Endothelial cell of umbilical vein (primary cell): Measurements from ENCODE around the gene EPB41L2. TPM values are rescaled to one million over a fixed set of nuclear protein-coding genes. Genes with fewer than 3 reads are reported as not detected.

Experiments used
- BruUV-seq: library from RNA; stranded (reverse); fragments of 400-500 nt; replicated peaks from 2 replicates; lab custom pipeline; 2021; lab: Mats Ljungman, UMichigan
- CTCF ChIA-PET: fragments of 300-600, 350-600 bp; sonication (Branson Sonifier 250); formaldehyde crosslinking; loops from one replicate; lab custom pipeline; 2021; ENCODE audit warnings: antibody characterized with exemption, inconsistent platforms; lab: Charles Lee
- POLR2A ChIA-PET: fragments of 300-600, 350-600 bp; sonication (Branson Sonifier 250); formaldehyde crosslinking; loops from one replicate; lab custom pipeline; 2021; ENCODE audit warnings: antibody characterized with exemption, inconsistent platforms; lab: Charles Lee
- DNase-seq: peaks from one replicate; pipeline ENCODE4 v3.0.0-alpha.2; 2011; ENCODE audit warnings: low read depth, low spot score
- FAIRE-seq: peaks from 2 replicates; lab custom pipeline; 2011; peaks lifted over from hg19 to GRCh38; lab: Jason Lieb, UNC
- H2AFZ ChIP-seq: 2 replicates; pipeline ENCODE4 v1.6.0; 2012; ENCODE audit warnings: low read depth, low read length, control low read depth, inconsistent platforms
- H3K27ac ChIP-seq: 2 replicates; pipeline ENCODE4 v1.5.1; 2011; ENCODE audit warnings: low read depth, mild to moderate bottlenecking, control low read depth, low read length, moderate library complexity; ENCODE audit not compliant: insufficient read depth
- H3K27me3 ChIP-seq, 2 experiments: 2 replicates each; pipeline versions ENCODE4 v1.6.0 to v1.6.1; 2011; ENCODE audit warnings: low read length in 2 of 2, mixed read lengths in 1 of 2; ENCODE audit not compliant: control insufficient read depth in 2 of 2, insufficient read depth in 2 of 2
- H3K36me3 ChIP-seq, 2 experiments: 2 replicates in 1 of 2; 3 replicates in 1 of 2; pipeline ENCODE4 v1.5.1; 2011; ENCODE audit warnings: low read length in 2 of 2, mild to moderate bottlenecking in 1 of 2, moderate library complexity in 1 of 2; ENCODE audit not compliant: control insufficient read depth in 2 of 2, insufficient read depth in 2 of 2; ENCODE audit errors: extremely low read depth in 1 of 2
- H3K4me1 ChIP-seq: 3 replicates; pipeline ENCODE4 v1.5.1; 2011; ENCODE audit warnings: mild to moderate bottlenecking, low read length; ENCODE audit not compliant: control insufficient read depth, insufficient read depth; ENCODE audit errors: extremely low read depth
- H3K4me2 ChIP-seq: 2 replicates; pipeline ENCODE4 v1.6.1; 2011; ENCODE audit warnings: low read length, control low read depth, mixed read lengths; ENCODE audit not compliant: insufficient read depth
- H3K4me3 ChIP-seq, 3 experiments: fragments of 200-600 bp in 1 of 3; sonication (generic), shearing (Covaris generic) in 1 of 3; replicated peaks in 1 of 3; 2 replicates each; pipeline ENCODE4 v1.5.1; 2011 to 2016; ENCODE audit warnings: control low read depth in 3 of 3, low read length in 3 of 3, mild to moderate bottlenecking in 2 of 3, inconsistent platforms in 1 of 3, low read depth in 1 of 3, moderate library complexity in 1 of 3; ENCODE audit not compliant: insufficient read depth in 1 of 3
- H3K79me2 ChIP-seq: 2 replicates; pipeline ENCODE4 v1.6.0; 2012; ENCODE audit warnings: low read length, inconsistent platforms; ENCODE audit not compliant: control insufficient read depth, insufficient read depth
- H3K9ac ChIP-seq: replicated peaks from 2 replicates; pipeline ENCODE3; 2011; ENCODE audit warnings: low read length, control low read depth; ENCODE audit not compliant: insufficient read depth; ENCODE audit errors: extremely low read depth
- H3K9me1 ChIP-seq: replicated peaks from 3 replicates; pipeline ENCODE4 v1.6.0; 2011; ENCODE audit warnings: mild to moderate bottlenecking, low read length; ENCODE audit not compliant: control insufficient read depth, insufficient read depth; ENCODE audit errors: extremely low read depth
- H3K9me3 ChIP-seq: replicated peaks from 2 replicates; pipeline ENCODE4 v1.5.1; 2012; ENCODE audit warnings: low read length, inconsistent platforms; ENCODE audit not compliant: control insufficient read depth, insufficient read depth
- H4K20me1 ChIP-seq: replicated peaks from 2 replicates; pipeline ENCODE3; 2011; ENCODE audit warnings: mild to moderate bottlenecking, low read length; ENCODE audit not compliant: control insufficient read depth, insufficient read depth; ENCODE audit errors: extremely low read depth
- EZH2 ChIP-seq: IDR thresholded peaks from 2 replicates; pipeline ENCODE4 v1.6.1; 2012; ENCODE audit warnings: borderline replicate concordance, low read depth, mild to moderate bottlenecking, moderate library complexity, low read length, inconsistent platforms; ENCODE audit not compliant: severe bottlenecking
- FOS ChIP-seq: IDR thresholded peaks from 2 replicates; pipeline ENCODE4 v1.6.1; 2011; ENCODE audit warnings: mild to moderate bottlenecking, low read length, moderate library complexity, borderline replicate concordance; ENCODE audit not compliant: insufficient read depth
- GATA2 ChIP-seq: IDR thresholded peaks from 2 replicates; pipeline ENCODE4 v1.7.0; 2011; ENCODE audit warnings: low read depth, mild to moderate bottlenecking, moderate library complexity, mixed read lengths, low read length; ENCODE audit not compliant: insufficient read length, insufficient read depth
- JUN ChIP-seq: IDR thresholded peaks from 2 replicates; pipeline ENCODE4 v1.6.1; 2011; ENCODE audit warnings: borderline replicate concordance, low read depth; ENCODE audit not compliant: insufficient read length, insufficient read depth
- MYC ChIP-seq: IDR thresholded peaks from one replicate; pipeline ENCODE4 v1.6.1; 2011; ENCODE audit warnings: mild to moderate bottlenecking, low read depth, low read length
- POLR2A ChIP-seq: IDR thresholded peaks from 2 replicates; pipeline ENCODE4 v1.6.1; 2012; ENCODE audit warnings: low read depth, mild to moderate bottlenecking, control low read depth, low read length
- POLR2AphosphoS5 ChIP-seq: IDR thresholded peaks from 2 replicates; pipeline ENCODE4 v1.6.1; 2012; ENCODE audit warnings: low read depth, mild to moderate bottlenecking, control low read depth, low read length, moderate library complexity; ENCODE audit not compliant: insufficient read depth
- dilution Hi-C: fragments of 300-500 bp; cut with MboI; formaldehyde crosslinking; loops from one replicate; pipeline ENCODE4 v1.15.0; 2019; ENCODE audit warnings: low sequenced_read_pairs; ENCODE audit not compliant: extremely low pct_ligation_motif_present
- intact Hi-C: fragments of 100-400 bp; cut with micrococcal nuclease; formaldehyde crosslinking; loops from one replicate; pipeline ENCODE4 v1.10.0; 2022
- polyA plus RNA-seq, 4 experiments: library from polyadenylated mRNA; depleted of rRNA in 3 of 4; stranded (reverse) in 3 of 4; unstranded in 1 of 4; fragments of >200 nt; gene quantifications; 2 replicates each; pipeline versions ENCODE4 v1.2.1 to v1.2.3, GENCODE V29; 2011 to 2012; ENCODE audit warnings: missing spikeins in 1 of 4
- total RNA-seq: library from RNA; stranded (reverse); gene quantifications from 2 replicates; pipeline ENCODE4 v1.2.3, GENCODE V29; 2021
- TF ChIP-seq, protein P1 (sequence below), 2 donors: IDR thresholded peaks; 1 replicate in 1 of 2; 2 replicates in 1 of 2; pipeline ENCODE4 v1.5.1; 2011; ENCODE audit warnings: low read length in 2 of 2, mild to moderate bottlenecking in 2 of 2, moderate library complexity in 2 of 2, control low read depth in 1 of 2, inconsistent platforms in 1 of 2, low read depth in 1 of 2; ENCODE audit not compliant: insufficient read depth in 1 of 2; ENCODE audit errors: extremely low read depth in 1 of 2
- TF ChIP-seq, protein P2 (sequence below): IDR thresholded peaks from 2 replicates; pipeline ENCODE4 v1.6.1; 2011; ENCODE audit not compliant: insufficient read depth, insufficient read length

Gene EPB41L2
- total and polyA plus RNA-seq, 2 donors (not counting 3 experiments of a cell fraction or from before 2014, with no cell fraction given), result 26.5 to 87.7 TPM

DNA sequence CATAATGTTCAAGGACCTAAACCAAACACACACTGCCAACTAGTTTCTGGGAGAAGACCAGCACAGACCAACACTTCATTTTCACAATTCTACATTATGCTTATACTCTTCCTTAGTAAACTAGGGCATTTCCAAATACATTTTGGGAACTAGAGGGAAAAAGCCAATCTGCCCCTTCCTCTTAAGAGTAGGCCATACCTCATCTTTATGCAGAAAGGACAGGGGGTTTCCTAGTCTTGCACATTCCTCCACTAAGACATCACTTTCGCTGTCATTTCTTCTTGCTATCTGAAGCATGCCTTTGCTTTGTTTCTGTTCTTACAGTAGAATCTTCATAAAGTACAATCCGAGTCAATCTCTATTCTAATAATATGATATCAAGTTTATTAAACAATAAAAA lies 130.1 kb downstream of the EPB41L2 start:
- H2AFZ ChIP-seq, result no peak overlapping the region
- no TSS peak for BruUV-seq
- H3K36me3 ChIP-seq, result no peaks in the 10 kb centered on the region
- CTCF ChIA-PET, result no interaction called here
- peaks cover 4% of the 10 kb centered on the region for H3K79me2 ChIP-seq
- H3K4me1 ChIP-seq, result peaks cover 4% of the 10 kb centered on the region
- H4K20me1 ChIP-seq, result no peaks in the 10 kb centered on the region
- no peak overlapping the region for H3K4me2 ChIP-seq
- intact Hi-C loops (no loop called here), dilution Hi-C loops (no loop called here)
- no peak for FAIRE-seq
- H3K27me3 ChIP-seq, result no peaks in the 10 kb centered on the region
- H3K9ac ChIP-seq, result no peak overlapping the region
- no peaks in the 10 kb centered on the region for H3K9me3 ChIP-seq
- no peak overlapping the region for H3K27ac ChIP-seq
- H3K4me3 ChIP-seq, result no peak overlapping the region
- TF ChIP-seq, protein P1, sequence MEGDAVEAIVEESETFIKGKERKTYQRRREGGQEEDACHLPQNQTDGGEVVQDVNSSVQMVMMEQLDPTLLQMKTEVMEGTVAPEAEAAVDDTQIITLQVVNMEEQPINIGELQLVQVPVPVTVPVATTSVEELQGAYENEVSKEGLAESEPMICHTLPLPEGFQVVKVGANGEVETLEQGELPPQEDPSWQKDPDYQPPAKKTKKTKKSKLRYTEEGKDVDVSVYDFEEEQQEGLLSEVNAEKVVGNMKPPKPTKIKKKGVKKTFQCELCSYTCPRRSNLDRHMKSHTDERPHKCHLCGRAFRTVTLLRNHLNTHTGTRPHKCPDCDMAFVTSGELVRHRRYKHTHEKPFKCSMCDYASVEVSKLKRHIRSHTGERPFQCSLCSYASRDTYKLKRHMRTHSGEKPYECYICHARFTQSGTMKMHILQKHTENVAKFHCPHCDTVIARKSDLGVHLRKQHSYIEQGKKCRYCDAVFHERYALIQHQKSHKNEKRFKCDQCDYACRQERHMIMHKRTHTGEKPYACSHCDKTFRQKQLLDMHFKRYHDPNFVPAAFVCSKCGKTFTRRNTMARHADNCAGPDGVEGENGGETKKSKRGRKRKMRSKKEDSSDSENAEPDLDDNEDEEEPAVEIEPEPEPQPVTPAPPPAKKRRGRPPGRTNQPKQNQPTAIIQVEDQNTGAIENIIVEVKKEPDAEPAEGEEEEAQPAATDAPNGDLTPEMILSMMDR (IDR thresholded peaks at IDR 0.05; ENCODE audit: extremely low read depth in 1 of 2, insufficient read depth in 1 of 2, low read depth in 1 of 2, low read length in 2 of 2), result no peak
- no peak for TF ChIP-seq POLR2AphosphoS5
- H3K9me1 ChIP-seq, result no peaks in the 10 kb centered on the region
- POLR2A ChIA-PET, result no interaction called here
- no peak for DNase-seq

DNA sequence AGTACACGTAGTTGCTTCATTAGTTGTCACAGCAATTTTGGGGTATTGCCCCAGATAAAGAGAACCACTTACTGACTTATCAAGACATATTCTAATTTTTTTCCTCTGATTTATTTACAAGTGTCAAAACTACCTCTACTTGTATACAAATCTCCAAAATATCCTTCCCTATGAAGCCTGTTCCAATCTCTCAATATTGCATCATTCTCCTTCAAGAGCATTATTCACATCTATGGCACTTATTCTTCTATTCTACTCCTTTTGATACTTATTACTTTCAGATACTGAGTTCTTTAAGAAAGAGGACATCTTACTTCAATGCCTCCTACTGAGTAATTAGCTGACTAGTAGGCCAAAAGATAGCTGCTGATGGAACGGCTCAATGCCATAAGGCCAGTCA lies 130.6 kb downstream of the EPB41L2 start:
- peaks cover 4% of the 10 kb centered on the region for H3K79me2 ChIP-seq
- FAIRE-seq (no peak), DNase-seq (no peak)
- dilution Hi-C loops, result no loop called here
- no TSS peak for BruUV-seq
- H3K4me3 ChIP-seq, result no peak overlapping the region
- ChIA-PET POLR2A (no interaction called here), CTCF (no interaction called here)
- H3K9me3 ChIP-seq, result no peaks in the 10 kb centered on the region
- H3K4me2 ChIP-seq, result no peak overlapping the region
- no peak overlapping the region for H2AFZ ChIP-seq
- no peaks in the 10 kb centered on the region for H3K27me3 ChIP-seq
- H3K36me3 ChIP-seq, result no peaks in the 10 kb centered on the region
- H3K4me1 ChIP-seq, result peaks cover 4% of the 10 kb centered on the region
- TF ChIP-seq FOS (no peak), GATA2 (no peak), POLR2AphosphoS5 (no peak), EZH2 (no peak), MYC (no peak), POLR2A (no peak), JUN (no peak)
- TF ChIP-seq, protein P1 (IDR thresholded peaks at IDR 0.05; ENCODE audit: extremely low read depth in 1 of 2, insufficient read depth in 1 of 2, low read depth in 1 of 2, low read length in 2 of 2), result no peak
- TF ChIP-seq, protein P2, sequence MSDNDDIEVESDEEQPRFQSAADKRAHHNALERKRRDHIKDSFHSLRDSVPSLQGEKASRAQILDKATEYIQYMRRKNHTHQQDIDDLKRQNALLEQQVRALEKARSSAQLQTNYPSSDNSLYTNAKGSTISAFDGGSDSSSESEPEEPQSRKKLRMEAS, result no peak
- intact Hi-C loops, result no loop called here
- no peak overlapping the region for H3K27ac ChIP-seq
- no peaks in the 10 kb centered on the region for H4K20me1 ChIP-seq
- H3K9ac ChIP-seq, result no peak overlapping the region
- H3K9me1 ChIP-seq, result no peaks in the 10 kb centered on the region
